A549 treated with RU486 at 1 μM for 4 hours (cell line): ENCODE data around the gene NCOA1. TPM values are rescaled to one million over a fixed set of nuclear protein-coding genes. Genes with fewer than 3 reads are reported as not detected.

Source experiments
- total RNA-seq: library from RNA; stranded (reverse); fragments of 200-300 nt; extraction: Qiagen RNA extraction; gene quantifications from 5 replicates; pipeline ENCODE4 v1.2.3, GENCODE V29; 2022; ENCODE audit warnings: low read depth

Gene NCOA1
- total RNA-seq, result 8.4 to 10.0 TPM (median 9.2 TPM) in 5 replicates

DNA sequence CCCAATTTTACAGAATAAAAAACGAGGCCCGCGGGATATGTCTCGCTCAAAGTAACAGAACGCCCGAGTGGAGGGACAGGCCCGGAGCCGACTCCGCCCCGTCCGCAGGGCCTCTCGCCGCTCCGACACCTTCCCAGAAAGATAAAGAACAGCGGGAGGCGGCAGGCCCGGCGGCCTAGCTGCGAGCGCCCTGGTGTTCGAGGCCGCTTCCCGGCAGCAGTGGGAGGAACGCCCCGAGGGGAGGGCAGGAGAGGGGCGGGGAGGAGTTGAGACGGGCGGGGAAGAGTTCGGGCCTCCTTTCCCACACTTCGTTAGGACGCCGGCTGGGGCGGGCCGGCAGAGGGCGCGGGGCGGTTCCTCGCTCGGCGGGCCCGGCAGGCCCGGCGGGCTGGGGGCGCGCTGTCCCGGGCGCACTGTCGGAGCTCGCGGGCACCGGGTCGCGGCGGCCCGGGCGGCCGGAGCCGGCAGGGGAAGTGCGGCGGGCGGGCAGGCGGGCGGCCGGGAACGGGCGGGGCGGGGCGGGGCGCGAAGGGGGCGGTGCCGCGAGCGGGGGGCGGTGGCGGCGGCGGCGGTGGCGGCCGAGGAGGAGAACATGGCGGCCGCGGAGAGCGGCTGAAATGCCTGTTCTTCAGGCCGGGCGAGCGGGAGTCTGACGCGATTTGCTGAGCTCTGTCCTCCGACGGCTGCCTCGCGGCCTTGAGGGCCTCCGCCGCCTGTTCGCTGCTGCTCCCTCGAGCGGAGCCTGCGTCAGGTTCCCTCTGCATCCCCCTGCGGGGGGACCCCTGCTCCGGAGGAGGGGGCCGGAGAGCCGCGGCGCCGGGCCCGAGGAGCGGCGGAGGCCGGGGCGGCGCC, at the start of gene NCOA1:
Gene NCOA1, plus strand, starts transcription at position 565 of the 852 bp plus-strand sequence. CDS start 167,424 bp downstream, outside the sequence.

DNA sequence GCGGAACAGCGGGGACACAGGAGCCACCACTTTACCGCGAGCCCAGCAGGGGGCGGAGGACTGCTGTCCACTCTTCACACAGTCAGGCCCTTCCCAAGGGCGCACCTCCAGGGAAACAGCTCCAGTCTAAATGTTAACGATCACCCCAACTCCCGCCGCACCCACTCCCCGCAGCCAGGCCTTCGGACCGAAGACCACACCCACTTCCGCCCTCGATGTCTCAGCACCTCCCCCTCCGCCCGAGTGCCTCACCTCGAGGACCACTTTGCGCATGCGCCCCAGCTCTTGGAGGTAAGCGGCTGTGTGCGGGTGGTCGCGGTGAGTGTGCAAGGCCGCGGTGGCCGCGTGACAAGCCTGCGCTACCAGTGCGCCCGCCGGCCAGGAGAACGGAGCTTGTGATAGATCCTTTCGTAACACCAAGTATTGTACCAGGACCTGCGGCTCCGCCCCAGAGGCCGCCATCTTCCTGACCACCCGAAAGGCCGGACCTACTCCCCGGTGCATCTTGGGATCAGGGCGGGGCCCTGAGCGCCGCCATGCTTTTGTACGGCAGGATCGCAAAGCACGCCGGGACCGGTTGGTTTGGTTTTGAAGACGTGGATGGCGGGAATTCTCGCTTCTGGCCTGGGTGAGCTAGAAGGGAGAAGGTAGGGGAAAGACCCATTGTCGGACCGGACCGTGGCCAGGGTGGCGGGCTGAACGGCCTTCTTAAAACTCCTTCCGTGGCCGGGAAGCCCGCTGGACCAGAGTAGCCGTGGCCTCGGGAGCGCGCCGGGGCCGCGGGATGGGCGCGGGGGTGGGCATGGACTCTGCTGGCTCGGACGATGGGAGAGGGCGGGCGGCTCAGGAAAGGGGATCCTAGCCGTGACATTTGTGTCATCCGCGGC, 302.1 kb downstream of the NCOA1 start, which contains the start of the genes CENPO and PTRHD1:
Gene CENPO, plus strand, starts transcription at position 552 of the 887 bp plus-strand sequence. CDS start 495 bp downstream, outside the sequence.
Gene PTRHD1, minus strand, starts transcription at position 518 of the 887 bp plus-strand sequence. Its CDS starts 14 bp downstream, at position 504.

Other genes with a start within 250 kb of the NCOA1 start
- gene ITSN2, start 130.7 kb upstream of the NCOA1 start, total RNA-seq, result 13.8 to 23.6 TPM (median 20.6 TPM) in 5 replicates